Measurements from ENCODE around the gene SRSF2.
"Not testable (repeated sequence)": the region's sequence is repeated elsewhere in the genome, so short reads cannot be mapped to it uniquely, and the experiment has no call there.

SRSF2 gene, protein sequence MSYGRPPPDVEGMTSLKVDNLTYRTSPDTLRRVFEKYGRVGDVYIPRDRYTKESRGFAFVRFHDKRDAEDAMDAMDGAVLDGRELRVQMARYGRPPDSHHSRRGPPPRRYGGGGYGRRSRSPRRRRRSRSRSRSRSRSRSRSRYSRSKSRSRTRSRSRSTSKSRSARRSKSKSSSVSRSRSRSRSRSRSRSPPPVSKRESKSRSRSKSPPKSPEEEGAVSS

DNA sequence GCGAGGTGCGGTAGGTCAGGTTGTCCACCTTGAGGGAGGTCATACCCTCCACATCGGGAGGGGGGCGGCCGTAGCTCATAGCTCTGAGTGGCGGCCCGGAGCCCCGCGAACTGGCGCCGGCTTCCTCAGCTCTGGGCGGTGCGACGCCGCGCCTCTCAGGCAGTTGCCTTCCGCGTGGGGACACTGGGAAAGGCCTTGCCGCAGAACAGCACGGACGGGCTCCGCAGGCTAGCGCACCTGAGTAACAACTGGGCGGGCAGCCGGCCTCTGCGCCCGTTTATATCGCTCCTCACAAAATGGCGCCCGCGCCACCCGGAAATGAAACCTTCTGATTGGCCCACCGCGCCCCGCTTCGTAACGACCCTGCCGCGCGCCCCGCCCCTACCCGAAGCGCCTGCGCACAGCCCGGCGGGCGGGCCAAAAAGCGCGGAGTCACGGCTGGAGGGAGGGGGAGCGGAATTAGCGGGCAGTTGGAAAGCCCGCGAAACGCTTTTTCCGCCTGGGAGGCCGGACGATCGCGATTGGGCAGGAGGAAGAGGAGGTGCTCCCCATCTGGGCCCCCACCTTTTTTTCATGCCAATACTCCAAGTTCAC is at the start of gene SRSF2:
TSS of gene SRSF2 (minus strand) at position 250 of the 594 bp plus-strand sequence. CDS start at position 79, 171 bp downstream.
- DNase-seq (ENCODE audit: low spot score) = peak; percentile 99

DNA sequence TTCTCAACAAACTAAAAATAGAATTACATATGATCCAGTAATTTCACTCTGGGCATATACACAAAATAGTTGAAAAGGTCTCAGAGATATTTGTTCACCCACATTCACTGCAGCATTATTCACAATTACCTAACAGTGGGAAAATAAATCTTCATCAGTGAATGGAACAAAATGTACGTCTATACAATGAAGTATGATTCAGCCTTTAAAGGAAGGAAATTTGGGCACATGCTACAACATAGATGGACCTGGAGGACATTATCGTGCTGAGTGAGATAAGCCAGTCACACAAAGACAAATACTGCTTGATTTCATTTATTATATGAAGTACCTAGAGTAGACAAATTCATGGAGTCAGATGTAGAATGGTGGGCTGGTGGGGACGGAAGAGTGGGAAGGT is 47.8 kb upstream of the SRSF2 start:
- DNase-seq (ENCODE audit: low spot score) = no peak

DNA sequence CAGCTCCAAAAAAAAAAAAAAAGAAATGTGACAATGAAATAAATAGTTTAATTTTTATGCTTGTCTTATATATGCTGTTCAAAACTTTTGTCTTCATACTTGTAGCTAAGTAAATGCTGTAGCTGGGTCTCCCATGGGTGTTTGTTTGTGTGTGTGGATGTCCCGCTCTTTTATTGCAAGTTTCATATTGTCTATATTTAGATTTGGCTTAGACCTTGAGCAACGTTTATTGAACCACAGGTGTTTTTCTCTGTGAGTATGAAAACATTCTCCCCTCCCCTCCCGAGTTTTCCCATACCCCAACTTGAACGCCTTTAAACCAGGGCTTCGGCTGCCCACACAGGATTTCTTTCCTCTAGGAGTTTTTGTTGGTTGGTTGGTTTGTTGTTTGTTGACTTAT is 46.0 kb upstream of the SRSF2 start:
- no peak for DNase-seq (ENCODE audit: low spot score)

DNA sequence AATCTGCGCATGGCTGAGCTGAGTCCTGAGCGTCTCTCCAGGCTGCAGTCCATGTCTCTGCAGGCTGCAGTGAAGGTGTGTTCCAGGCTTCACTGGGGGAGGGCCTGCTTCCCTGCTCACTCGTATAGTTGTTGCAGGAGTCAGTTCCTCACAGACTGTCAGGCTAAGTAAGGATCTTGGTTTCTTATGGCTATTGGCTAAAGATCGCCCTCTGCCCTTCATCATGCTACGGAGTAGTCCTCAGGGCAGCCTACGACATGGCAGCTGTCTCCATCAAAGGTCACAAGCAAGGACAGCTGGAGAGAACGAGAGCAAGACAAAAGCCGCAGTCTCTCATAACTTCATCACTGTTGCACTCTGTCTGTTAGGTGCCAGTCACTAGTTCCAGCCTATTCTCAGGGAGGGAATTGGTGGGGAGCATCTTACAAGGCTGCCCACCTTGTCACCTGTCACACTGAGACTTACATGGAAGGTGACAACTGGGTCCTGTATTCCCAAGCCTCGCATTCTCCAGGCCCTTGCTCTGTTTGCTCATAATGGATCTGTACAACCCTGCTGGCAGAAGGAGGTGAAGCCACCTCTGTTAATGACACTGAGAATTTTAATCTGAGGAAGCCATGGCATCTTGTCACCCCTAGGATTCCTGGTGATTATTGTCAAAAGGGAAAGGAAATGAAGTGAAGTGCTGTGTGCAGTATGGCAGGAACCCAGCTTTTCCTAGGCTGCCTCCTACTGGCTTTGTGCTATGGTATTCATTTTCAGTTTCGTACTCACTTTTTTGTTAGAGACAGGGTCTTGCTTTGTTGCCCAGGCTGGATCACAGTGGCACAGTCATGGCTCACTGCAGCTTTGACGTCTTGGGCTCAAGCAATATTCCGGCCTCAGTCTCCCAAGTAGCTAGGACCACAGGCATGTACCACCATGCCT is 44.2 kb upstream of the SRSF2 start:
- no peak for DNase-seq (ENCODE audit: low spot score)

DNA sequence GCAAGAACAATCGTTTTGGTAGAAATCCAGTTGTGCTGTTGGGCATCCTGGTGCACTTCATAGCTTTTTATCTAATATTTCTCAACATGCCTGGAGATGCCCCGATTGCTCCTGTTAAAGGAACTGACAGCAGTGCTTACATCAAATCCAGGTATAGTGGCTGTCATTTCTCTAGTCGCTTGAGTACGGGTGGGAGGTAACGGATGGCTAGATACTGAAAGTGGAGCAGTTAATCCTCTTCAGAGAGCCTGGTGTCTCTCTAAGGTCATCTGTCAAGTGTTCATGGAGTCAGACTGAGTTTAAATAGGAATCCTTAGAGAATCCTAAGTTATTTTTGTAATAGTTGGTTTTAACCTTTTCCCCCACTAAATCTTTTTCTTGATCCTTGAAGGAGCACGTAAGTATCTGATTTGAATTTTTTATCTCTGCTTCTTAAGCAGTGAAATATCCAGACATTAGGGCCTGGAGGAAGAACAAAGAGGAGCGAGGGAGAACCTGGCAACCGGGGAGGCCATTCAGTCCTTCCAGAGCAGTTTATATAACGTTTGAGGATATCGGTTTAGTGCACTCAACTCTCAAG is 38.0 kb upstream of the SRSF2 start:
- peak; percentile 19 for DNase-seq (ENCODE audit: low spot score)

DNA sequence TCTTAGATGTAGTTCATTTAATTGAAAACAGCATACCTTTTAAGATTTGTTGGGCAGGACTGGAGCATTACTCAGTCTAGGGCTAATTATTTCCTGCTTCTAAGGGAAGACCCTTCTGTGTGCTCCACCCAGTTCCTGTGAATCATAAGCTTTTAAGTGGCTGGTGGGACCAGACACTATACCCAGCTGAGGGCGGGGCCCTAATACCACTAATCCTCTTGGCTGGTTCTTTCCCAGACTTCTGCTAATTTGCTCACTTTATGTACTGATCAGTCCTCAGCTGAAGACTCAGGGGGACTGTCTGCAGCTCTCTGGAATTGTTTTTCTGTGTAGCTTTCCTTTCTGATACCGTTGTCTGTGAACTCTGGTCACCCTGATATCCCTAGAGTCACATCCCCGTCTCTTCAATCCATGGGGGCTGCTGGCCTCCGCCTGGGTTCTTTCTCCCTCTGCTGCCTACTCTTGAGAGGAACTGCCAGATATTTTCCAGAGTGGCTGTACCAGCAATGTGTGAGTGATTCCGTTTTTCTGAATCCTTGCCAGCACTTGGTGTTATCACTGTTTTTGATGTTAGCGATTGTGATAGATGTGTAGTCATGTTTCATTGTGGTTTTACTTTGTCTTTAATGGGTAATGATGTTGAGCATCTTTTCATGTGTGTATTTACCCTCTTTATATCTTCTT is 35.9 kb upstream of the SRSF2 start:
- no peak for DNase-seq (ENCODE audit: low spot score)

DNA sequence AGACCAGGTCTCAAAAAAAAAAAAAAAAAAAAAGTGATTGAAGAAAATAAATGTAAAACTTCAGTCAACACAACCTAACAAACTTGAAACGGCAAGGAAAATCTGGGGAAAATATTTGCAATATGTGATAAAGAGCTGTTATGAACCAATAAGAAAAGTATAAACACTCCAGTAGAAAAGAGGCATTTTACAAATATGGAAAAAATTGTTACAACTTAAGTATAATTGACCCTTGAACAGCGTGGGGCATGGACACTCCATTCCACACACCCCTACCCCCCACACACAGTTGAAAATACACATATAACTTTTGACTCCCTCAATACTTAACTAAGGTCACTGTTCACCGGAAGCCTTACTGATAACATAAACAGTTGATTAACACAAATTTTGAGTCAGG is 21.4 kb upstream of the SRSF2 start:
- no peak for DNase-seq (ENCODE audit: low spot score)

DNA sequence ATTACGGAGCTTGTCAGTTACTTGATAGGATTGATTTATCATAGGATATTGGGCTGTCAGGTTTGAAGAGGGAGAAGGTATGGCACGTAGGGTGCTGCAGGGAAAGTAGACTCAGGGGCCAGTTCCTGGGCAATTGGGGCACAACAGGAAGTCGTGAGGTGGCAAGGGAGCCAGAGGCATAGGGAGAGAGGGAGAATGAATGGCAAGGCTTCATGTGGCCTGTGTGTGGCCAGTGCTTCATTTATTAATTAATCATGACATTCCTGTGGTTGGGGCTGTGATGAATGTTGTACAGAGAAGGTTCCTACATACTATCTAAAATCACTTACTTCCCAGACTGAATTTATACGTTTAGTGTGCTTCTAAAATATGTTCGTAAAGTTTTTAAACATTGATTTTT is 20.1 kb upstream of the SRSF2 start:
- no peak for DNase-seq (ENCODE audit: low spot score)

DNA sequence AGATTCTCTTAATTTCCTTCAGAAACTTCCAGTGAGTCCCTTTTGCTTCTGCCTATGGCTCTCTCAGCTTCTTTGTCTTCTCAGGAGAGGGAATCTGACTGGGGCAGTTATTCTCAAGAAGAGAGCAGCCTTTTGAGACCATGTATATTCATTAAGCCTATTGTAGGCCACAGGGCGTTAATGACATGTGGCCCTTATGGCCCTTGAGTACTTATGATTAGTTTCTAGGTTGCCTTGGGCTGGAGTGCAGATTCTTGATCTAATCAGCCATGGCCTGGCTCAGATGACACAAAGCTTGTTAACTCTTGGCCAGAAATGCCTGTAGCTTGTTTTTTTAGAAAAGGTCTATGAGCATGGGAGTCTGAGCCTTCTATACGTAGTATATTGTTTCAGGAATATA is 18.2 kb upstream of the SRSF2 start:
- DNase-seq (ENCODE audit: low spot score) = no peak

DNA sequence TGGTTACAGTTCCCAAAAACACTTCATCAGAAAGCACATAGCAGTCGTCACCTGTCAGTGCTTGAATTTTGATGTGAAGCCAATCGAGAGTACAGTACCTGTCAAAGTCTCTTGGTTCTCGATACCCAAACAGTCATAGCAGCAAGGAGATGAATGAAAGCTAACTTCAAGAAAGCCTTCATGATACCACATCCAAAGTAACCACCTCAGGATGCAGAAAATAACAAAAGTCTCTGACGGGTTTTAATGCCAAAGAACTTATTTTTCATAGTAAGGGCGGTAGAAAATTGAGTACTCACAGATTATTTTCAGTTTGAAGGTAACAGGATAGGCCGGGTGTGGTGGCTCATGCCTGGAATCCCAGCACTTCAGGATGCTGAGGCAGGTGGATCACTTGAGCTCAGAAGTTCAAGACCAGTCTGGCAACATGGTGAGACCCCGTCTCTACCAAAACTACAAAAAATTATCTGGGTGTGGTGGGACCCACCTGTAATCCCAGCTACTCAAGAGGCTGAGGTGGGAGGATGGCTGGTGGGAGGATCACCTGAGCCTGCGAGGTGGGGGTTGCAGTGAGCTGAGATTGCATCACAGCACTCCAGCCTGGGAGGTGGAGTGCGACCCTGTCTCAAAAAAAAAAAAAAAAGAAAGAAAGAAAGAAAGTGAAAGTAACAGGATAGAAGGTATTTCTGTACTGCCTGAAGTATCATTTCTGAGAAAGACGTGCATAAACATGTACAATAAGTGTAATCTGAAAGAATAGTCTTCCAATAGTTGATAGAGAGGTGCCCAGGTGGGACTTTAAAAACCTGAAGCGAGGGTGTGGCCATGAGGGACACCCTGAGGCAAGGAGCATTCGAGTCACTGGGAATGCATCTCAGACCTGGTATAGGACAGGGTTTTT is 16.2 kb upstream of the SRSF2 start:
- no peak for DNase-seq (ENCODE audit: low spot score)

DNA sequence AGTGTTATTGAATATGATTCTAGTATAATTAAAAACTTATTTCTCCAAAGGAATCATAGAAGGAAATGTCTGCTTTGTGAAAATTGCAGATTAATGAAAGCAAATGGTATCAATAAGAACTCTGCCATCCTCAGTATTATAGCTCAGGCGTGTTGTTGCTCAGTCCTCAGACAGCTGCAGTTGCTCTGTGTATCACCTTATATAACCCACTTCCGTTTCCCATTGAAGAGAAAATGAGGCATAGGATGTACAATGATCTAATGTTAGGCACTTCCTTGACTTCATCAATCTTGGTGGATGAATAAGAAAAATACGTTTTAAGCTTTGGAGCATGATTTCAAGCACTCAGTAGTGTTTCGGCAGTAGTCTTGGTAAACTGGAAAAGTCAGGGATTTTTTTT is 14.9 kb upstream of the SRSF2 start:
- no peak for DNase-seq (ENCODE audit: low spot score)

DNA sequence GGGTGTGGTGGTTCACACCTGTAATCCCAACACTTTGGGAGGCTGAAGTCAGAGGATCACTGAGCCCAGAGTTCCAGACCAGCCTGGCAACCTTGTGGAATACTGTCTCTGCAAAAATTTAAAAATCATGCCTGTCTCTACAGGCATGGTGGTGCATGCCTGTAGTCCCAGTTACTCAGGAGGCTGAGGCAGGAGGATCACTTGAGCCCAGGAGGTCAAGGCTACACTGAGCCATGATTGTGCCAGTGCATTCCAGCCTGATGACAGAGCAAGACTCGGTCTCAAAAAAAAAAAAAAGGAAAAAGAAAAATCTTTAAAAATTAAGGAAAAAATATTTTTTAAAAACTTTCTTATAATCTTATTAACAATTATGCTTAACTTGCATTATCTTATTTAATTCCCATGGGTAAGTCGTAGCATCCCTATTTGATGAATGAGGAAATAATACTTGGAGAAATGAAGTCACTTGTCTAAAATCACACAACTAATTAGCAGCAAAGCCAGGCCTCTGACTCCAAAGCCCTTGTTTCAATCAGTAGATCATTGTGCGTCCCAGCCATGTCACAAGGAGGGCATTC is 14.4 kb upstream of the SRSF2 start:
- no peak for DNase-seq (ENCODE audit: low spot score)

DNA sequence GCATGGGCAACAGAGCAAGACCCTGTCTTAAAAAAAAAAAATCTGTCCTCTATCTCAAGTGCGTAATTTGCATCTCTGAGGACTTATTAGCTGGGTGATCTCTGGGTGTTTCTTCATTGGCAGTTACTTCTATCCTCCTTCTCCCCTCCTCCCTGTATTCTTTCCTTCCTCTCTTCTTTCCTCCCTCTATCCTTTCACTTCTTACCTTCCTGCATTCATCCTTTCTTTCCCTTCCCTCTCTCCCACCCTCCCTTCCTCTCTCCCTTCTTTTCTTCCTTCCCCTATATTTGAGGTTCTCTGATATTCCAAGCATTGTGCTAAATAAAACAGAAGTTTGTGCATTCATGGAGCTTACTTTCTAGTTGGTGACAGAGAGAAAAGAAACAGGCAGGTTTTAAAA is 11.5 kb upstream of the SRSF2 start:
- no peak for DNase-seq (ENCODE audit: low spot score)

DNA sequence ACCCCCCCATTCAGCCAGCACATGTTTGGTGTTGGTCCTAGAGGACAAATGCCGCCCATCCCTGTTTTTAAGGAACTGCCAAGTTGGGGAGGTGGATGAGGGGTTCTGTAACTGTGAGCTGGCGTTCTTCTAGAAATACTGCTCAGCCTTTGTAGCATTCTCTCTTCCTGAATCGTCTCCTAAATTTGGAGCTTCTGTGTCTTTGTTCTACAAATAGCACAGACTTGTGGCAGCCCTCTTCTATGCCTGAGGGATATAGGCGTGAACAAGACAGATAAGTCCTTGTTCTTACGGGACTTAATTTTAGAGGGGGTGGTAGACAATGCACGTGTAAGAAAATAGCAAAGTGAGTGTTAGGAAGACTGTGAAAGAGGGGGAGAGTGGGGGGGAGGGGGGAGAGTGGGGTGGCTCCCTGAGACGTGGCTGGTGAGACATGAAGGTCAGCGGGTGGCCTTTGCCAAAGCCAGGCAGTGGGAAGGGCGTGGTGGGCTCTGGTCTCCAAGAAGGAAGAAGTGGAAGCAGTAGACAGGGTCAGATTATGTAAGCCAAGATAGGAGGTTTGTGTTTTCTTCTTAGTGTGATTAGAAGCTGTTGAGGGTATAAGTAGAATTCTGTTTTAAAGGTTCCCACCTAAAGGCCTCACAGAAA is 10.7 kb upstream of the SRSF2 start:
- no peak for DNase-seq (ENCODE audit: low spot score)

DNA sequence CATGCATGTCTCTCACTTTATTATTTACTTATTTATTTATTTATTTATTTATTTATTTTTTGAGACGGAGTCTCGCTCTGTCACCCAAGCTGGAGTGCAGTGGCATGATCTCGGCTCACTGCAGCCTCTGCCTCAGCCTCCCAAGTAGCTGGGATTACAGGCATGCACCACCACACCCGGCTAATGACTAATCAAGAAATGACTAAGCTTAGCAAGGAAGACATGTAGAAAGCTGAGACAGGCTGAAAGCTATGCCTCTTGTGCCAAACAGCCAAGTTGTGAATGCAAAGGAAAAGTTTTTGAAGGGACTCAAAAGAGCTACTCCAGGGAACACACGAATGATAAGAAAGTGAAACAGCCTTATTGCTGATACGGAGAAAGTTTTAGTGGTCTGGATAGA is 8.7 kb upstream of the SRSF2 start:
- DNase-seq (ENCODE audit: low spot score) = not testable (repeated sequence)

DNA sequence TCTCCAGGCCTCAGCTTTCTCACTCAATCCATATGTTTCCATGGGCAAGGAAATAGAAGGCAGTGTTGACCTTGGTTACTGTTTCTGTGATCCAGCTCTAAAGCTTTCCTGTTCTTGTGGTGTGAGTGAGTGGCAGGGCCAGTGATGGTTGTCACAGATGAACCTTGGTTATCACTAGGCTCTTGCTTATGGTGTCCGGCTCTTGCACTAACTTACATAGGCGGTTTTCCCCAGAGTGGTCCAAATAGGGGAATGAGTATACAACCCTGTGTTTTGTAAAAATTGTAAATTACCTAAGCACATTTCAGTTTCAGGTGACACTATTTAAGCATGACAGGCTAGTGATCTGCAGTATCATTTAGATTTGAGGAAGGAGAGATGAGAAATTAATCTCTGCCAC is 7.6 kb upstream of the SRSF2 start:
- no peak for DNase-seq (ENCODE audit: low spot score)

DNA sequence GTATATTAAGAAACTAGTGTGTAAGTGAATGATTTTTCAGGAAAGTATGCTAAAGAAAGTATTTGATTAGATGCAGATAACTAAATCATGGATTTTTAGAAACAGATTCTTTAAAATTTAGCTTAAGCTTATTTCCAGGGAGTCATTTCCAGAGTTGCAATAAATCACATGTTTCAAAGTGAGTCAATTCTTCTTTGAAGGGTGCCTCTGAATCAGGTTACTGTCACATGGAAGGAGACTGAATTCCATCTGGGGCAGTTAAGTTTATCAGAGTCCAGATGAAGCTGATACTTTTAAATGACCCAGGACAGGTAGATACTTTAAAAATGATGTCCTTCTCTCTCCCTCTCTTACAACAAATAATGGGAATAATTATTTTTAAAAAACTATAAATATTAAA is 5.8 kb upstream of the SRSF2 start:
- DNase-seq (ENCODE audit: low spot score) = no peak

DNA sequence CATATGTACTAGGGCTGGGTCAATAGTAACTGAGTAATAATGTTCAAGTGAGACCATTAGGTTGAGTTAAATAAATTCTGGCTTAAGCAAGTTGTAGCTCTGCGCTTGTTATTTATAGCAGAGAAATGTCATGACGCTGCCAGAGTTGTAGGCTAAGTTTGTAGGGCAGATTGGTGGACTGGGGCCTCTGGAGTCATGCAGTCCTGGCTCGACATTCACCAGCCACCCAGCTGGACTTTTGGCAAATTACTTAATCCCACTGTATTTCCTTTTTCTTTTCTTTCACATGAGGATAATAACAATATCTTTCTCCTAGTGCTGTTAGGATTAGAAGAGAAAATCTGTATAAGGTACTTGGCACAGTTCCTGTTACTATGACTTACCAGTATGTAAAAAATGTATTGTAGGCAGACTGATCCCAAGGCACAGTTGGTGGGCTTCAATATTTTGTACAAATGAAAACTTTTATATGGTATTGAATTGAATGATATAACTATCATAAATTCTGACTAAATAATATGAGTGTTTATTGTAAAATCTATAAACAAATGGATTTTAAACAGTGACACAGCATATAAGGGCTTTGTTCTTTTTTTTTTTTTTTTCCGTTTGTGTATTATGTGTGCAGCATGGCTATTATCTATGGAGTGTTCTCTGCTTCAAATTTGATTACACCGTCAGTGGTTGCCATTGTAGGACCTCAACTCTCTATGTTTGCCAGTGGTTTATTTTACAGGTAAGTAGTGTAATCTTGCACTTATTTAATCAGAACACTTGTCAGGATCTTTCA is 3.4 kb upstream of the SRSF2 start:
- no peak for DNase-seq (ENCODE audit: low spot score)

DNA sequence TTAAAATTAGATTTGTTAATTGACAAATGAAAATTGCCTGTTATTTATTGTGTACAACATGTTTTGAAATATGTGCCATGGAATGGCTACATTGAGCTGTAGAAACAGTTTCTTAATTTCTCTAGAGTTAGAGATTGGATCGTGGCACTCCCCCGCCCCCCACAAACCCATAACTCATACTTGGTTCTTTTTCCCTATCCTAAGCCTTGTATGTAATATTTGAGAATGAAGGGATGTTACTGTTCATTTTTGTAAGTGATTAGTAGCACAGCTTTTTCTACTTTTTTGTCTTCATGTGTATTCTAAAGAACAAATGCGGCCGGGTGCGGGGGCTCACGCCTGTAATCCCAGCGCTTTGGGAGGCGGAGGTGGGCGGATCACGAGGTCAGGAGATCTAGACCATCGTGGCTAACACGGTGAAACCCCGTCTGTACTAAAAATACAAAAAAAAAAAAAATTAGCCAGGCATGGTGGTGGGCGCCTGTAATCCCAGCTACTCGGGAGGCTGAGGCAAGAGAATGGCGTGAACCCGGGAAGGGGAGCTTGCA is 2.5 kb upstream of the SRSF2 start:
- DNase-seq (ENCODE audit: low spot score) = not testable (repeated sequence)
